ENCODE measurements around the gene BCAR3.

Gene BCAR3

GRCh38 chr1:93565496-93566206 lies 116.0 kb downstream of the BCAR3 start:
- ATAC-seq (ENCODE audit: insufficient read depth, low read depth), result no peak
- Histone ChIP-seq H2AFZ (ENCODE audit: low read depth, low read length) (no peak overlapping the region), H3K9me3 (ENCODE audit: insufficient read depth, low read length, severe bottlenecking) (no peaks in the 10 kb centered on the region)

GRCh38 chr1:93559695-93560094 lies 121.9 kb downstream of the BCAR3 start:
- H3K27ac ChIP-seq (ENCODE audit: low read length), result no peak overlapping the region
- H3K36me3 ChIP-seq (ENCODE audit: insufficient read depth, low read length), result peaks cover 8% of the 10 kb centered on the region; the same call in 1 of the 2 replicates
- no peak for DNase-seq
- TF ChIP-seq CTCF (IDR thresholded peaks at IDR 0.05; ENCODE audit: borderline replicate concordance, extremely low read depth, low read length, poor library complexity, severe bottlenecking), result no peak
- no peak overlapping the region for H3K9ac ChIP-seq (ENCODE audit: low read depth, low read length)
- peaks cover 16% of the 10 kb centered on the region for H3K4me1 ChIP-seq (ENCODE audit: insufficient read depth, low read length)
- no peaks in the 10 kb centered on the region for H3K27me3 ChIP-seq (ENCODE audit: insufficient read depth, low read length, poor library complexity)
- no peak overlapping the region for H3K4me2 ChIP-seq (ENCODE audit: insufficient read depth, low read length)
- H3K4me3 ChIP-seq (ENCODE audit: low read depth in 1 of 2, low read length in 2 of 2), result no peak overlapping the region
- H2AFZ ChIP-seq (ENCODE audit: low read depth, low read length), result no peak overlapping the region
- H3K9me3 ChIP-seq (ENCODE audit: insufficient read depth, low read length, severe bottlenecking), result no peaks in the 10 kb centered on the region
- no peaks in the 10 kb centered on the region for H3K79me2 ChIP-seq (ENCODE audit: insufficient read depth, low read length)
- H4K20me1 ChIP-seq (ENCODE audit: insufficient read depth, low read length), result no peaks in the 10 kb centered on the region
- ATAC-seq (ENCODE audit: insufficient read depth, low read depth), result no peak

More at GRCh38 chr1:93565496-93566206, 116.0 kb downstream of the BCAR3 start:
- H3K36me3 ChIP-seq (ENCODE audit: insufficient read depth, low read length), result peaks cover 4% of the 10 kb centered on the region; the same call in 1 of the 2 replicates
- H3K27me3 ChIP-seq (ENCODE audit: insufficient read depth, low read length, poor library complexity), result no peaks in the 10 kb centered on the region
- H3K9ac ChIP-seq (ENCODE audit: low read depth, low read length), result no peak overlapping the region
- no peak overlapping the region for H3K4me2 ChIP-seq (ENCODE audit: insufficient read depth, low read length)
- H3K4me1 ChIP-seq (ENCODE audit: insufficient read depth, low read length), result no peaks in the 10 kb centered on the region
- H3K79me2 ChIP-seq (ENCODE audit: insufficient read depth, low read length), result no peaks in the 10 kb centered on the region
- no peaks in the 10 kb centered on the region for H4K20me1 ChIP-seq (ENCODE audit: insufficient read depth, low read length)
- no peak overlapping the region for H3K4me3 ChIP-seq (ENCODE audit: low read depth in 1 of 2, low read length in 2 of 2)
- H3K27ac ChIP-seq (ENCODE audit: low read length), result no peak overlapping the region
- TF ChIP-seq CTCF (IDR thresholded peaks at IDR 0.05; ENCODE audit: borderline replicate concordance, extremely low read depth, low read length, poor library complexity, severe bottlenecking) (no peak), EZH2 (IDR thresholded peaks at IDR 0.05; ENCODE audit: borderline replicate concordance, low read depth, low read length, severe bottlenecking) (no peak)
- DNase-seq, result no peak

DNA sequence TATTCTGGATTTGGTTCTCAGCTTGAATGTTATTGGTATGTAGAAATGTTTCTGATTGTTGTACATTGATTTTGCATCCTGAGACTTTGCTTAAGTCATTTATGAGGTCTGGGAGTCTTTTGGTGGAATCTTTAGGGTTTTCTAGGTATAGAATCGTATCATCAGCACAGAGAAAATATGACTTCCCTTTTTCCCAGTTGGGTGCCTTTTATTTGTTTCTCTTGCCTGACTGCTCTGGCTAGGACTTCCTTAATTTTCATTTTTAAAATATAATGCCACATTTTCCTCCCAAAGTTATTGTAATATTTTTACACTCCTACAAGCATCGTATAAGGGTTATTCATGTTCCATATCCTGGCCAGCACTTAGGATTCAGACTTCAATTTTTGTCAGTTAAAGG lies 122.6 kb downstream of the BCAR3 start:
- ATAC-seq (ENCODE audit: insufficient read depth, low read depth) (no peak), DNase-seq (no peak)
- Histone ChIP-seq H3K9me3 (ENCODE audit: insufficient read depth, low read length, severe bottlenecking) (no peaks in the 10 kb centered on the region), H3K79me2 (ENCODE audit: insufficient read depth, low read length) (no peaks in the 10 kb centered on the region), H3K9ac (ENCODE audit: low read depth, low read length) (no peak overlapping the region), H3K36me3 (ENCODE audit: insufficient read depth, low read length) (peaks cover 8% of the 10 kb centered on the region; the same call in 1 of the 2 replicates), H3K4me1 (ENCODE audit: insufficient read depth, low read length) (peaks cover 23% of the 10 kb centered on the region), H4K20me1 (ENCODE audit: insufficient read depth, low read length) (no peaks in the 10 kb centered on the region), H3K27ac (ENCODE audit: low read length) (no peak overlapping the region), H2AFZ (ENCODE audit: low read depth, low read length) (no peak overlapping the region), H3K4me2 (ENCODE audit: insufficient read depth, low read length) (no peak overlapping the region), H3K4me3 (ENCODE audit: low read depth in 1 of 2, low read length in 2 of 2) (no peak overlapping the region), H3K27me3 (ENCODE audit: insufficient read depth, low read length, poor library complexity) (no peaks in the 10 kb centered on the region)
- TF ChIP-seq CTCF (IDR thresholded peaks at IDR 0.05; ENCODE audit: borderline replicate concordance, extremely low read depth, low read length, poor library complexity, severe bottlenecking) (no peak), EZH2 (IDR thresholded peaks at IDR 0.05; ENCODE audit: borderline replicate concordance, low read depth, low read length, severe bottlenecking) (no peak)
